ENCODE data around the gene SUGT1.

SUGT1 gene

GRCh38 chr13:52723181-52723580 is 70.5 kb downstream of the SUGT1 start:
- no peak for TF ChIP-seq CTCF (IDR thresholded peaks at IDR 0.05)
- intact Hi-C loops (cut with DNase I; ENCODE audit: low total_unique reads) = no loop called here
- Histone ChIP-seq H3K27me3 (no peaks in the 10 kb centered on the region), H3K4me1 (no peaks in the 10 kb centered on the region), H3K4me3 (no peak overlapping the region), H3K9me3 (no peaks in the 10 kb centered on the region), H3K36me3 (peaks cover 0 to 3% (median 0%) of the 10 kb centered on the region in 3 donors), H3K27ac (no peak overlapping the region)
- DNase-seq = no peak

- H3K4me1 ChIP-seq = no peaks in the 10 kb centered on the region
- no peak overlapping the region for H3K27ac ChIP-seq
- no peak for DNase-seq
- H3K9me3 ChIP-seq = no peaks in the 10 kb centered on the region
- no peaks in the 10 kb centered on the region for H3K27me3 ChIP-seq
- H3K4me3 ChIP-seq = no peak overlapping the region
- no peak for TF ChIP-seq CTCF (IDR thresholded peaks at IDR 0.05)
- H3K36me3 ChIP-seq = peaks cover 0 to 3% (median 0%) of the 10 kb centered on the region in 3 donors
- intact Hi-C loops (cut with DNase I; ENCODE audit: low total_unique reads) = no loop called here
Measured at GRCh38 chr13:52725302-52725701, 72.7 kb downstream of the SUGT1 start.

- no peak for TF ChIP-seq CTCF (IDR thresholded peaks at IDR 0.05)
- DNase-seq = no peak
- Histone ChIP-seq H3K4me3 (no peak overlapping the region), H3K27ac (no peak overlapping the region), H3K27me3 (no peaks in the 10 kb centered on the region), H3K4me1 (no peaks in the 10 kb centered on the region), H3K9me3 (no peaks in the 10 kb centered on the region), H3K36me3 (no peaks in the 10 kb centered on the region)
- intact Hi-C loops (cut with DNase I; ENCODE audit: low total_unique reads) = no loop called here
Measured at GRCh38 chr13:52726258-52726657, 73.6 kb downstream of the SUGT1 start.

GRCh38 chr13:52734075-52734623 is 81.5 kb downstream of the SUGT1 start:
- Histone ChIP-seq H3K27ac (no peak overlapping the region), H3K9me3 (no peaks in the 10 kb centered on the region), H3K36me3 (no peaks in the 10 kb centered on the region), H3K27me3 (peaks cover 5 to 18% of the 10 kb centered on the region in 2 donors), H3K4me1 (peaks cover 0 to 8% (median 7%) of the 10 kb centered on the region in 4 donors), H3K4me3 (no peak overlapping the region)
- intact Hi-C loops (cut with DNase I; ENCODE audit: low total_unique reads) = no loop called here
- DNase-seq = no peak
- TF ChIP-seq CTCF (IDR thresholded peaks at IDR 0.05) = no peak

- intact Hi-C loops (cut with DNase I; ENCODE audit: low total_unique reads) = no loop called here
- peaks cover 8 to 35% of the 10 kb centered on the region in 2 donors for H3K27me3 ChIP-seq
- no peak for DNase-seq
Measured at GRCh38 chr13:52736891-52737290, 84.3 kb downstream of the SUGT1 start.

More at GRCh38 chr13:52736891-52737290, 84.3 kb downstream of the SUGT1 start:
- TF ChIP-seq CTCF (IDR thresholded peaks at IDR 0.05) = no peak
- H3K4me1 ChIP-seq = peaks cover 0 to 12% (median 9%) of the 10 kb centered on the region in 4 donors
- no peaks in the 10 kb centered on the region for H3K9me3 ChIP-seq
- H3K36me3 ChIP-seq = no peaks in the 10 kb centered on the region
- no peak overlapping the region for H3K4me3 ChIP-seq
- H3K27ac ChIP-seq = no peak overlapping the region
